ENCODE results near the gene MUC4.
"Not testable (repeated sequence)": the region's sequence is repeated elsewhere in the genome, so short reads cannot be mapped to it uniquely, and the experiment has no call there.

Gene MUC4

DNA sequence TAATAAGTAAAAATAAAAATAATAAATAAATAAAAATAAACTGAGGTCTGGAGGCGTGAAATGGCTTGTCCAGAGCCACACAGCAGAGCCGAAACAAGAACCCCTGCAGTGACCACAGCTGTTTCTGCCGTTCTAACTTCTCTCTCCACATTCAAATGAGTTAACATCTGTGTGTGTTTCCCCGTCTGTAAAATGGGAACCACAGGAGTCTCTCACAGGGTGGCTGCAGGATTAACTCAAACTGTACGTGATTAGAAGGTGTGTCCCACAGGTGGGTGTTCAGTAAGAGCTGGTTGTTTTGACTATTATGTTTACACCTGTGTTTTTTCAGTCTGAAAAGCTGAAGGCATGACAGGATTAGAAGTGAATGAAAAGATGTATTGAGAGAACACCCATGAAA, 27.0 kb upstream of the MUC4 start:
- DNase-seq (ENCODE audit: low read depth): no peak

DNA sequence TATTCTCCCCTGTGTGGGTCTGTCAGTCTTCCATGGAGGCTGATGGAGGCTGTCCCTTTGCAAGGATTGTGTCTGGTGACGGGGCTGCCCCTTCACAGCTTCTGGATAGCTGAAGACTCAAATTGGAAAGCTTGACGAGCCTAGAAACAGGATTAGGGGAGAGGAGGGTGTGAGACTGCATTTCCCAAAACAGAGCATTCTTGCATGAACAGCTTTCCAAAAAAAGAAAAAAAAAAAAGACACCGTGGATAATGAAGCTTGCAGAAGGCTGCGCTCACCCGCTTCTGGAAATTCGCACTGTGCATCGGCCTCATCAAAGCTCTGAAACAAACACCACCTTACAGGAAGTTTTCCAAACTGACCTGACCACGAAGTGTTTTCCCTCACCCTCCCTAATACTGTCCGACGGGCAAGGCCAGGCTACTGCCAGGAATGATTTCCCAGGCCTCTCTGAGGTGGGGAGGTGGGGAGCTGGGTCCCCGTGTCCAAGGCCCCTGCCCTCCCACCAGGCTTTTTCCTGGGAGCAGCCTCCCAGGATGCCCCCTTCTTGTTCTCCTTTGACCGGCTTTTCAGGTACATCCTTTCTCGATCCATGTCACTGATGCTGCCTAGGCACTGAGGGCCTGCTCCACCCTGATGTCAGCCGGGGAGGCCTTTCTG, 24.9 kb upstream of the MUC4 start:
- no peak for DNase-seq (ENCODE audit: low read depth)

DNA sequence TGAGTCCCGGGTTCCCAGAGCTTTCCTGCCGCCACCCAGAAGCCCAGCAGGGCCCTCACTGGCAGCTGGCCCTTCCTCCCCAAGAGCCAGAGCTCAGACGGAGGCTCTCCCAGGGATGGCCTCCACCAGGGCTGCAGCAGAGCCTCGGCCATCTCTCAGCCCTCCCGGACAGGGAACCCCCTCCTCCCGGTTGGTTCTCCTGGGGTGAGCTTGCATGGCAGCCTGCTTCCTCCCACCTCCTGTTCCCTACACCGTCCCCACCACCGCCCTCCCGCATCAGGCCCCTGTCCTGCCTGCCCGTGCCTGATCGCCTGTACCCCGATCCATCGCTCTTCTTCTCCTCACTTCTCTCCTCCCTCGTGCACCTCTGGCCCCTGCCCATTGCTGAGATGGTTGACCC, 24.1 kb upstream of the MUC4 start:
- no peak for DNase-seq (ENCODE audit: low read depth)

DNA sequence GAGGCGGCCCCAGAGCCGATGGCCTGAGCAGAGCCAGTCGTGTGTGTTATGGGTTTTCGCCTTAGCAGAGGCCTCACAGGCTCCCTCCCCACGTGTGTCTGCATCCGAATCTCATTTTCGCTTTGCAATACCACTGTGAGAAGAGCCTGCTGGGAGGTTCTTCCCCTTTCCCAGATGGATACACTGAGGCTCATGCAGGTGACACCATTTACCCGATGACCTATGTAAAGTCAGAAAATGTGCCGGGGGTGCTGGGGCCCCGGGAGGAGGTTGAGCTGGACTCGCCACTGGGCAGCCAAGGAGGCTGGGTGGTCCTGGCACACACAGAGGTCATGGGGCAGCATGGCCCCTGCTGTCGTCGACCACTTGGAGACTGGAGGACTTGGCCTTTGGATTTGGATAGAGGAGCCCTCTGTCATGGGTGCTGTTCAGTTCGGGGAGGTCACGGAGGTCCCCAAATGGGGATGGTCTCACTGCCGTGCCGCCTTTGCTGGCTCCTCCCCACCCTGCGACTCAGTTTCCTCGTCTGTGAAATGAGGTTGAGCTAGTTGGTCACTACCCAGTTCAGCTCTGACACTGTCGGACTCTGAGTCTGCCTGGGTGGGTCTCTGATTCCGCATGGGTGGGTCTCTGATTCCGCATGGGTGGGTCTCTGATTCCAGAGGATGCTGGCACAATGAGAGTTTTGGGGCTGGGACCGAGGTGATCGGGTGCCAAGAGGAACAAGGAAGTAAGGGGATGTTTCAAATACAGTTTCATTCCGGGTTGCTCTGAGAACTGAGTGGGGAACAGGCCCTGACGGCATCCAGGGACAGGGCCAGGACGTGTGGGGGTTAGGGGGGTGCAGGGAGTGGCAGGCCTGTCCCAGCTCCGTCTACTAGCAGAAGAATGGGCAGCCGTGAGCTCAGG, 23.2 kb upstream of the MUC4 start:
- no peak for DNase-seq (ENCODE audit: low read depth)

DNA sequence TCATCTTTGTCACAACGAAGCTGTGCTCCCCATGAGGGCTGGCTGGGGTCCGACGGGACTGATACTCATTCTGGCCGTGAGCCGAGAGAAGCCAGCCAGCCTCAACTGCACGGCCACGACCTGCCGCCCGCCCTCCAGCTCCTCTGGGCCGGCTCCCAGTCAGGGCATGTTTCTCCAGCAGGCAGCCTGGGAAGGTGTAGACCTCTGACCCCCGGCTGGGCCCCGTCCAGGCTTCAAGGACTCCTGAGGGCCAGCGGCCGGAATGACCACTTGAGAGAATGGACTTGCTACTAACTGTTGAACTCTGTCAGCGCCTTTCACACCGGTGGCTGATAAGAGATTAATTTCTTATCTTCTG, 18.1 kb upstream of the MUC4 start:
- no peak for DNase-seq (ENCODE audit: low read depth)

DNA sequence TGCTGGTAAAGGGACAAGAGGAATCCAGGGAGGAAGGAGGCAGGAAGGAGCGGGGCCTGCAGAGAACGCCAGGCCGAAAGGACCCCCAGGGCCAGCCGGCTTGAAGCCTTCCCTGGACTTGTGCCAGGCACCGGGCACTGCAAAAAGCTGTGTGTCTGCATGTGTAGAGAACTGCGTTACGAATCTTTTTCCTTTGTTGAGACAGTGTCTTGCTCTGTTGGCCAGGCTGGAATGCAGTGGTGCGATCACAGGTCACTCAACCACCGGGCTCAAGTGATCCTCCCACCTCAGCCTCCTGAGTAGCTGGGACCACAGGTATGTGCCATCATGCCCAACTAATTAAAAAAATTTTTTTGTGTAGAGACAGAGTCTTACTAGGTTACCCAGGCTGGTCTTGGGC, 17.0 kb upstream of the MUC4 start:
- DNase-seq (ENCODE audit: low read depth): no peak

DNA sequence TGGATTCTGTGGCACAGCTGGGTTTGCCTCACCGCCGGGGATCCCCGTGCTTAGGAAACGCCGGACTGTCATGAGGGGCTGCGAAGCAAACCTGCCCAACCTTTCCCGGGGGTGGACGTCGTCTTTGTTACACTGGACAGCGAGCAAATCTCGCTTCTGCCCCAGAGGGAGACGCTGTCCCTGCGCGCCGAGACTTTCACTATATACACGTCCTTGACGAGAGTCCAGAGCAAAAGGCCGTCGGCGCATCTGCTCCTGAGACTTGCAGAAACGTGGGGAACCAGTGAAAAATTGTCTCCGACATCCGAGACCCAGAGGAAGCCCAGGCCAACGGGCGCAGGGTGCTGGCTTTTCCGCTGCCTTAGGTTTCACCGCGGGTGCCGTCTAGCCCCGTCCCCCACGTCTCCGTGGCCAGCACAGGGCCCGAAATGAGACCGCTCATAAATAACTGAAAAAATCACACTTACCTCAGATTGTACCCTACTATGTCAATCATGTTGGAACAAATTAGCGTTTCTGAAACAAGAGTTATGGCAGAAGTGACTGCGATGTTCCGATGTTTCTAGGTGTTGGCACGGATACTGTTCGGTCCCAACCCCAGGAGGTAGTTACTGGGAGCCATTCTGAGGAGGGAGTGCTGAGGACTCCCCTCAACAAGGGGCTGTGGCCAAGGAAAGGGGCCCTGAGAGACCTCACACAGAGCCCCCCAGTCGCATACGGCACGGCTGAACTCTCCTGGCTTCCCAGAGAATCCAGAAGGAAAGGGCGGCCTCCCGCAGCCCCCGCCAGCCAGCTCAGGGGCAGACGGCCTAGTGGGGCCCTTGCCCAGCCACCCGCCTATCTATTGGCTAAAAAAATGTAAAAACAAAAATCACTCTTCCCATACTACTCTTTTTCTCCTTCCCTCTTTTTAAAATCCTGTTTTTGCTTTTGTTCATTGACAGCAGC, 14.4 kb upstream of the MUC4 start:
- no peak for DNase-seq (ENCODE audit: low read depth)

DNA sequence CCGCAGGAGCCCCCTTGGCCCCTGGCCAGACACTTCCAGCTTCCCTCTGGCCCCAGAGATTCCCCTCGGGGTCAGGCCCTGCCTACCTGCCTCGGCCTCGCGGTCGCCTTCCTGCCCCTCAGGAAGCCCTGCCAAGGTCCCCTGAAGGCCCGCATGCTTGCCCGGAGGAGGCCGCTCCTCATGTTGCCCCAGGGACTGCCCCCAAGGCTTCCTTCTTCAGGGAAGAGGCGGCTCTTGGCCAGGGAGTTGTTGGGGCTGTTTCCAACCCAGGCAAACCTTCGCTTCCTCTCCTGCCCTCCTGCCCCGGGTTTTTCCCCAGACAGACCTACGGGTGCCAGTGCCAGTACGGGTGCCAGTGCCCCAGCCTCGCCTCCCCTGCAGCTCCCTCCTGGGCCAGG, 13.5 kb upstream of the MUC4 start:
- DNase-seq (ENCODE audit: low read depth): no peak

DNA sequence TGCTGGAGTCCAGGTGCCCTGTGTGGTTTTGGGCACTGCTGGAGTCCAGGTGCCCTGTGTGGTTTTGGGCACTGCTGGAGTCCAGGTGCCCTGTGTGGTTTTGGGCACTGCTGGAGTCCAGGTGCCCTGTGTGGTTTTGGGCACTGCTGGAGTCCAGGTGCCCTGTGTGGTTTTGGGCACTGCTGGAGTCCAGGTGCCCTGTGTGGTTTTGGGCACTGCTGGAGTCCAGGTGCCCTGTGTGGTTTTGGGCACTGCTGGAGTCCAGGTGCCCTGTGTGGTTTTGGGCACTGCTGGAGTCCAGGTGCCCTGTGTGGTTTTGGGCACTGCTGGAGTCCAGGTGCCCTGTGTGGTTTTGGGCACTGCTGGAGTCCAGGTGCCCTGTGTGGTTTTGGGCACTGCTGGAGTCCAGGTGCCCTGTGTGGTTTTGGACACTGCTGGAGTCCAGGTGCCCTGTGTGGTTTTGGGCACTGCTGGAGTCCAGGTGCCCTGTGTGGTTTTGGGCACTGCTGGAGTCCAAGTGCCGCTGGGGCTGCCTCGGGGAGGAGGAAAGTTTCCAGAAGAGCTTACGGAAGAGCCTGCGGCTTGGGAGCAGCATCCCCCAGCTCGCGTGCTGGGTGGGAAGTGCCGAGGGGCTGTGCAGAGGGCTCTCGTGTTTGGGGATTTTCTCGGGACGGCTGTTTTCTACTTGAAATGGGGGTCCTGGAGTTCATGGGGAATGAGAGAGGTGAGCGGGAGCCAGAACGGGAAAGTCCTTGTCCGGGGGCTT, 12.9 kb upstream of the MUC4 start:
- not testable (repeated sequence) for DNase-seq (ENCODE audit: low read depth)

DNA sequence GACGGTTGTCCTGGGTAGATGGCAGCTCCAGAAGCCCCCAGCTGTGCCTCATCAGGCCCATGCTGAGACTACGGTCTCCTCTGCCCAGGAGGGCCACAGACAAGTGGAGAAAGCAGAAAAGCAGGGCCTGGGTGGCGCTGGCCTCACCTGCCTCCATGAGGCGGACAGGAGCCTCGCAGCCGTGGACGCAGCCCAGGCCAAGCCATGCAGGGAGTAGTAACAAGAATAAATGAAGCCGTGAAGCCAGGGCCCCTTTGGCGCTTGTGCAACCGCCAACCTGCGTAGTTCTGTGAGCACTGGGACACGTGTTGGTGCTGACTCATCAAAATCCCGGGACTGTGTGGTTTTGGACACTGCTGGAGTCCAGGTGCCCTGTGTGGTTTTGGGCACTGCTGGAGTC, 12.3 kb upstream of the MUC4 start:
- DNase-seq (ENCODE audit: low read depth): no peak

DNA sequence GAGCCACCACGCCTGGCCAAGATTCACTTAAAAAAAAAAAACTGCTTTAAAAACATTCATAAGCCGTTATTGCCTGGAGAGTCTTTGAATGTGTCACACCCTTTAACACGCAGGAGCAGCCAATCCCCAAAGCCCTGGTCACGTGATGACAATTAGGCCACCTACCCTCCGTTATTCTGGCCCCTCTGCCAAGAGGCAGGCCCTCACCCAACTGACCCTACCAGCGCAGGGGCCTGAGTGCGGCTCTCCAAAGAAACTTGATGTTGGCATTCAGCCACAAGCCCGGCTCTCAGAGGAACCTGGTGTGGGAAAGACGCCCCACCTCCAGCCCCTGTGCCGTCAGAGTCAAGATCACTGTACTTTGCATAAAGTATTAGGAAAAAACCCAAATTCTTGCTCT, 11.6 kb upstream of the MUC4 start:
- DNase-seq (ENCODE audit: low read depth): no peak

DNA sequence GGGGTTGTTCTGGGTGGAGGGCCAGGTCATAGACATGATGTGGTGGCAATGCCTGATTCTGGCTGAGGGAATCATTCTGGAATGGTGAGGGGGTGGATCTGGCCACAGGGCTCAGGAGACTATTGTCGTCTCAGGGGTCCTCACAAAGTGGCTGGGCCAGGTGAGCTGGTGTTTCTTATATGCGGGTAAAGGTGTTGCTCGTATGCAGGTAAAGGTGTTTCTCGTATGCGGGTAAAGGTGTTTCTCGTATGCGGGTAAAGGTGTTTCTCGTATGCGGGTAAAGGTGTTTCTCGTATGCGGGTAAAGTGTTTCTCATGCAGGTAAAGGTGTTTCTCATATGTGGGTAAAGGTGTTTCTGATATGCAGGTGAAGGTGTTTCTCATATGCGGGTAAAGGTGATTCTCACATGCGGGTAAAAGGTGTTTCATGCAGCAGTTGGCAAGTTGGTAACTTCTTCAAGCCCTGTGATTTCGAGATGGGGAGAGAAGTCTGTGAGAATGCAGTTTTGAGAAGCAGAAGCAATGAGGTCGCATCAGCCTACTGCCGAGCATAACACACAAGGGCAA, 10.5 kb upstream of the MUC4 start:
- no peak for DNase-seq (ENCODE audit: low read depth)

DNA sequence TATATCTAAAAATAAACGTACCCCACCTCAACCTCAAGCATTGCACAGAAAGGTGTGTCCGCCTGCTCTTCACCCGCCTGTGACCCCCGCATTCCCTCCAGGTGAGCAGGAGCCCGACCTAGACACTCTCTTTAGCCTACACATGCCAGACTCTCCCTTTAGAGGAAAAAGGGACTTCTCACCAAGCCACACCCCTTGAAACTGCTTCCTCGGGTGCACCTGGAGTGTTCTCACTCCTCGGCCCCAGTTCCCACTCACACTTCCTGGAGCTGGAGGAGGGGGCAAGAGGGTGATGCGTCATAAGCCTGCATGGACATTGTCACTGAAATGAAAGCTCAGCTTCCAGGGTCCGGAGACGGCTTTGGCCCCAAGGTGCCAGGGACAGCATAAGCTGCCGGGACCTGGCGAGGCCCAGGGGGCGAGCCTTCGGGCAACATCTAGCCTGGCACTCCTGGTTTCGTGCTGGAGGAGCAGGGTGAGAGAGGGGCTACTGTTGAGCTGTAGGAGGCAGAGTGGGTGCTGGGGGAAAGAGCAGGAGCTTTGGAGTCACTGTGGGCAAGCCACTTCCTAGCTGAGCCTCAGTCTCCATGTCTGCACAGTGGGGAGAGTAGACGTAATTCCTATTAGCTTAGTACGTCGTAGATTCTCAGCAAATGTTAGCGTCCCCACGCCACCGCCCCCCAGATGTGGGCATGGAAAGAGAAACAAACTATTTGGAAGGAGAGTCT, 9.8 kb upstream of the MUC4 start:
- no peak for DNase-seq (ENCODE audit: low read depth)

DNA sequence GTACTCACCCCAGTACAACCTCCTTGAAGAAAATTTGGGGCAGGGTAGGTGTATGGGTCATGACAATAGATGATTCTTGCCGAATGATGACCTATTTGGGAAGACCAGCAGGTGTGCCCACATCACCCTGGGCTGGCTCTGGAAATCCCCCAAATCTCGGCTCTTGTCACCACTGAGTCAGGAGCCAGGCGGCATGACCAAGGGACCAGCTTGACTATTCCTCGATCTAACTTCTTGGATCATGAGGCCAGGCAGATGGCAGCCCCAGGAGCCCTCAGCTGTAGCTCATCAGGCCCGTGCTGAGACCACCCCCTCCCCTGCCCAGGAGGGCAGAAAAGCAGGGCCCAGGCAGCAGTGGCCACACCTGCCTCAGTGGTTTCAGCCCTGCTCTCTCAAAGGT, 9.2 kb upstream of the MUC4 start:
- no peak for DNase-seq (ENCODE audit: low read depth)

DNA sequence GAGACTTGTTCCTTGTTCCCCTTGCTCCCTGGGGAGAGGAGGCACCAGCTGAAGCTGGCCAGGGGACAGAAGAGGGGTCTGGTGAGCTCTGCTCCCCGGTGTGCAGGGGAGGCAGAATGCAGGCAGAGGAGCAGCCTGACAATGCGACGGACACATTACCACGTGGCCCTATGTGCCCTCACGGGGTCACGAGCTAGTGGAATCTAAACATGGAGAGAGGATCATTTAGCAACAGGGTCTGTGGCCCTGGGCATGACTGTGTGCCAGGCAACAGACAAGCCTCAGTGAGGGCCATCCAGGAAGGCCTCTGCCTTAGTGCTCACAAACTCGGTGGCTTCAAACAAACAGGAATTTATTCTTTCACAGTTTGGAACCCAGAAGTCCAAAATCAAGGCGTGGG, 8.5 kb upstream of the MUC4 start:
- DNase-seq (ENCODE audit: low read depth): no peak

DNA sequence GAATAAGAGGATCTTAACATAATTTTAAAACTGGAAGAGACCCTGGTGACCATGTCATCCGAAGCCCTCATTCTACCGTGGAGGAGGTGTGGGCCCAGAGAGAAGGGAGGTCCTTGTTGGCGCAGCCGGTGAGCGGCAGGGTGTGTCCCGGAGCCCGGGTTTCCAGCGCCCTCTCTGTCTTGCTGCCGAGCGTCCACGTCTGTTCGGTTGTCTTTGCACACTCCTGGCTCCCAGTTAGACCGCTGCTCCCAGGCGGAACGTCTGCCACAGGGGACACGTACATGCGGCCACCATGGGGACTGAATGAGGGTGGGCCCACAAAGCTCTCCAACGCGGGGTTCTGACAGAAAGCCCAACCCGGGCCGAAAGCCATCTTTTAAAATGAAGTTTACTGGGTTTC, 6.6 kb upstream of the MUC4 start:
- DNase-seq (ENCODE audit: low read depth): no peak

DNA sequence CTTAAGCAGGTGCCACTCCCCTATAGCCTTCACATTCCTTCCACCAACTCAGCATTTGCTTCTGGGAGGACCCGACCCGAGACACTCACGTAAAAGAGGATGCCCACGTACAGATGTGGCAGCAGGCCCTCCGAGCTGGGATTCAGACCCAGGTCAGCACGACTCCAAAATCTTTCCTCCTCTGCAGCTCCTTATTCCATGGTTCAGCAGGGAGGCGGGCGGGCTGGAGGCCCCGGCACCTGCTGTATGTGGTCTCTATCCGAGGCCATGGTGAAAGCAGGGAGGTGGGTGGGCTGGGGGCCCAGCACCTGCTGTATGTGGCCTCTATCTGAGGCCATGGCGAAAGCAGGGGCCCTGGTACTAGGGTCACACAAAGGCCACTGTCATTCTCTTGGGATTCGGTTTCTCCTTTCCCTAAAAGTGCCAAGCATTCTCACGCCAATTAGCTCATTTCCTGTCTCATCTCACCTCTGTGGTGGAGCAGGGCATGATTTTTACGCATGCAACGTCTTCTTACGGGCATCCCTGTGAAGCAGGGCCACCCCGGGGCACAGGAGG, 5.9 kb upstream of the MUC4 start:
- no peak for DNase-seq (ENCODE audit: low read depth)

DNA sequence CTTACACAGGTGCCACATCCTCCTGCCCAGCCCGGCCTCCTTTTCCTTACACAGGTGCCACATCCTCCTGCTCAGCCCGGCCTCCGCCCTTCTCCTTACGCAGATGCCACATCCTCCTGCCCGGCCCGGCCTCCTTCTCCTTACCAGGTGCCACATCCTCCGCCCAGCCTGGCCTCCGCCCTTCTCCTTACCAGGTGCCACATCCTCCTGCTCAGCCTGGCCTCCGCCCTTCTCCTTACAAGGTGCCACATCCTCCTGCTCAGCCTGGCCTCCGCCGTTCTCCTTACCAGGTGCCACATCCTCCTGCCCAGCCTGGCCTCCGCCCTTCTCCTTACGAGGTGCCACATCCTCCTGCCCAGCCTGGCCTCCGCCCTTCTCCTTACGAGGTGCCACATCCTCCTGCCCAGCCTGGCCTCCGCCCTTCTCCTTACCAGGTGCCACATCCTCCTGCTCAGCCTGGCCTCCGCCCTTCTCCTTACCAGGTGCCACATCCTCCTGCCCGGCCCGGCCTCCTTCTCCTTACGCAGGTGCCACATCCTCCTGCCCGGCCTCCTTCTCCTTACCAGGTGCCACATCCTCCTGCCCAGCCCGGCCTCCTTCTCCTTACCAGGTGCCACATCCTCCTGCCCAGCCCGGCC, 4.7 kb upstream of the MUC4 start:
- not testable (repeated sequence) for DNase-seq (ENCODE audit: low read depth)

DNA sequence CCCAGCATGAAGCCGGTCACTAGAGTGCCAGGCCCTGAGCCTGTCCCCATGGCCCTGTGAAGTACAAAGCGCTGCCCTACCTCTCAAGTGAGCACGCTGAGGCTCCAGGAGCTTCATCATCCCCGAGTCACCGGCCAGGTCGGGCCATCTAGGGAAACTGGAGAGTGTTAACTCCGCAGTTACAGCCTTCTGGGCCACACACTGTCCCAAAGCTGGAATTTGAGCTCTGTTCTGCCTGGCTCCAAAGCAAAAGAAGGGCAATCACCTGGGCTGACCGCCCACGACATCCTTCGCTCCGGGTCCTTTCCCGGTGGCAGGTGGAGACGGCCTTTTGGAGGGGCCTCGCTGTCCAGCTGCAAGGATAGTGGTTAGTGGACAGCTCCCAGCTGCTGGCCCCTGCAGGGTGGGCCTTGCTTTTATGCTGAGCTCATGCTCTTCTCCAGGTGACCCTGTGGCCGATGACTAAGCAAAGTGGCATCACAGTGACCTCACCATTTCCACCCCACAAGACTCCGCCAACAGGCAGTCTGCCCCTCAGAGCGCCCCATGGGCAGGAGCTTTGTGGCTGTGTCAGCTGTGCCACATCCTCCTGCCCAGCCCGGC, 3.5 kb upstream of the MUC4 start:
- no peak for DNase-seq (ENCODE audit: low read depth)
